Measurements from ENCODE around the gene SDK1. TPM values are rescaled to one million over a fixed set of nuclear protein-coding genes. Genes with fewer than 3 reads are reported as not detected.

Gene SDK1
- total RNA-seq, 1 donor from 2014 or later, result 37.6 TPM

GRCh38 chr7:3438352-3438751 is 137.3 kb downstream of the SDK1 start:
- Mint-ChIP-seq H3K36me3 (ENCODE audit: insufficient read depth) (peaks cover 2% of the 10 kb centered on the region), H3K27me3 (no peaks in the 10 kb centered on the region), H3K27ac (no peak overlapping the region), H3K4me1 (ENCODE audit: low read depth) (peaks cover 6% of the 10 kb centered on the region), H3K4me3 (ENCODE audit: low read depth) (no peak overlapping the region), H3K9me3 (ENCODE audit: low read depth) (no peaks in the 10 kb centered on the region)
- no peak for DNase-seq (ENCODE audit: low spot score, unreplicated experiment)
- no peak for TF ChIP-seq CTCF (IDR thresholded peaks at IDR 0.05; ENCODE audit: unreplicated experiment)

GRCh38 chr7:3439333-3440030 is 138.4 kb downstream of the SDK1 start:
- H3K9me3 Mint-ChIP-seq (ENCODE audit: low read depth), result no peaks in the 10 kb centered on the region
- DNase-seq (ENCODE audit: low spot score, unreplicated experiment), result no peak
- H3K36me3 Mint-ChIP-seq (ENCODE audit: insufficient read depth), result peaks cover 4% of the 10 kb centered on the region
- H3K27me3 Mint-ChIP-seq, result no peaks in the 10 kb centered on the region
- no peak for TF ChIP-seq CTCF (IDR thresholded peaks at IDR 0.05; ENCODE audit: unreplicated experiment)
- peaks cover 6% of the 10 kb centered on the region for H3K4me1 Mint-ChIP-seq (ENCODE audit: low read depth)
- H3K4me3 Mint-ChIP-seq (ENCODE audit: low read depth), result no peak overlapping the region
- H3K27ac Mint-ChIP-seq, result no peak overlapping the region

- peaks cover 5% of the 10 kb centered on the region for H3K36me3 Mint-ChIP-seq (ENCODE audit: insufficient read depth)
- TF ChIP-seq CTCF (IDR thresholded peaks at IDR 0.05; ENCODE audit: unreplicated experiment), result no peak
Observed at GRCh38 chr7:3440509-3440908, 139.5 kb downstream of the SDK1 start.

GRCh38 chr7:3443716-3444115 is 142.7 kb downstream of the SDK1 start:
- DNase-seq (ENCODE audit: low spot score, unreplicated experiment), result no peak
- Mint-ChIP-seq H3K4me3 (ENCODE audit: low read depth) (no peak overlapping the region), H3K27ac (no peak overlapping the region), H3K4me1 (ENCODE audit: low read depth) (peaks cover 2% of the 10 kb centered on the region), H3K9me3 (ENCODE audit: low read depth) (peaks cover 12% of the 10 kb centered on the region), H3K27me3 (no peaks in the 10 kb centered on the region), H3K36me3 (ENCODE audit: insufficient read depth) (peaks cover 15% of the 10 kb centered on the region)
- TF ChIP-seq CTCF (IDR thresholded peaks at IDR 0.05; ENCODE audit: unreplicated experiment), result no peak

More at GRCh38 chr7:3440509-3440908, 139.5 kb downstream of the SDK1 start:
- Mint-ChIP-seq H3K27me3 (no peaks in the 10 kb centered on the region), H3K4me3 (ENCODE audit: low read depth) (no peak overlapping the region), H3K4me1 (ENCODE audit: low read depth) (peaks cover 6% of the 10 kb centered on the region), H3K27ac (no peak overlapping the region), H3K9me3 (ENCODE audit: low read depth) (peaks cover 1% of the 10 kb centered on the region)
- DNase-seq (ENCODE audit: low spot score, unreplicated experiment), result no peak

- H3K36me3 Mint-ChIP-seq (ENCODE audit: insufficient read depth), result peaks cover 13% of the 10 kb centered on the region
- H3K27ac Mint-ChIP-seq, result no peak overlapping the region
- no peak for TF ChIP-seq CTCF (IDR thresholded peaks at IDR 0.05; ENCODE audit: unreplicated experiment)
- H3K9me3 Mint-ChIP-seq (ENCODE audit: low read depth), result peaks cover 12% of the 10 kb centered on the region
- no peaks in the 10 kb centered on the region for H3K27me3 Mint-ChIP-seq
- H3K4me3 Mint-ChIP-seq (ENCODE audit: low read depth), result no peak overlapping the region
- peaks cover 7% of the 10 kb centered on the region for H3K4me1 Mint-ChIP-seq (ENCODE audit: low read depth)
- no peak for DNase-seq (ENCODE audit: low spot score, unreplicated experiment)
Observed at GRCh38 chr7:3446786-3447185, 145.7 kb downstream of the SDK1 start.
